ENCODE measurements around the gene KRT84.

DNA sequence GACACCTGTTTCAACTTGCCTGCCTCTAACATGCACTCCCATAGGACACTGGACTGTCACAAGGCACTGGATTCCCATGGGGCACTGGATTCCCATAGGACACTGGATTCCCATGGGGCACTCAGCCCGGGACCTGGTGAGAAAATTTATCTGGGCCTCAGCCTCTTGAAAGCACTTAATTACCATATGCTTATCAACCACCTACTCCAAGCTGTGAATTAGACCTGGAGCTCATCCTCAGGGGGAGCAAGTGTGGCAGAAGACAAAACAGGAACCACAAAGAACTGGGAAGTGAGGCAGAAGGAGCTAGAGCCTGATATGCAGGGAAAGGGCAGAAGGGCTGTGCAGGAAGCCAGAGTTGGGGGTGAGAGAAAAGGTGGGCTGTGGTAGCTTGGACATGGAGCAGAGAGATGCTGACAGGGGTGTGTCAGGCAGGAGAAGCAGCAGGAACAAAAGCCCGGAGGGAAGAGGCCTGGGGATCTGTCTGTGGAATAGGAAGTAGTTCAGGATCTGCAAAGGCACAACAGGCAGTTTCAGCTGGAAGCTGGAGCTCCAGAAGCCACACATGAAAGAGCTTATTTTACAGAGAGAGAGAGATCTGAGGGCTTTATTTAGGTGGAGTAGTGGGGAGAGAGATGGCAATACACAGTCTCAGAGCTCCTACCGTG, 17.6 kb upstream of the KRT84 start:
- TF ChIP-seq, protein P1, sequence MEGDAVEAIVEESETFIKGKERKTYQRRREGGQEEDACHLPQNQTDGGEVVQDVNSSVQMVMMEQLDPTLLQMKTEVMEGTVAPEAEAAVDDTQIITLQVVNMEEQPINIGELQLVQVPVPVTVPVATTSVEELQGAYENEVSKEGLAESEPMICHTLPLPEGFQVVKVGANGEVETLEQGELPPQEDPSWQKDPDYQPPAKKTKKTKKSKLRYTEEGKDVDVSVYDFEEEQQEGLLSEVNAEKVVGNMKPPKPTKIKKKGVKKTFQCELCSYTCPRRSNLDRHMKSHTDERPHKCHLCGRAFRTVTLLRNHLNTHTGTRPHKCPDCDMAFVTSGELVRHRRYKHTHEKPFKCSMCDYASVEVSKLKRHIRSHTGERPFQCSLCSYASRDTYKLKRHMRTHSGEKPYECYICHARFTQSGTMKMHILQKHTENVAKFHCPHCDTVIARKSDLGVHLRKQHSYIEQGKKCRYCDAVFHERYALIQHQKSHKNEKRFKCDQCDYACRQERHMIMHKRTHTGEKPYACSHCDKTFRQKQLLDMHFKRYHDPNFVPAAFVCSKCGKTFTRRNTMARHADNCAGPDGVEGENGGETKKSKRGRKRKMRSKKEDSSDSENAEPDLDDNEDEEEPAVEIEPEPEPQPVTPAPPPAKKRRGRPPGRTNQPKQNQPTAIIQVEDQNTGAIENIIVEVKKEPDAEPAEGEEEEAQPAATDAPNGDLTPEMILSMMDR (tag by site-specific recombination; IDR thresholded peaks at IDR 0.05), result no peak
- TF ChIP-seq ZNF398 (tag by site-specific recombination; IDR thresholded peaks at IDR 0.05) (no peak), ZNF19 (tag by site-specific recombination; IDR thresholded peaks at IDR 0.05; ENCODE audit: low read depth) (no peak), ZNF112 (tag by site-specific recombination; IDR thresholded peaks at IDR 0.05) (no peak), ZNF292 (tag by site-specific recombination; IDR thresholded peaks at IDR 0.05; ENCODE audit: borderline replicate concordance, low read depth) (no peak), ZNF777 (tag by site-specific recombination; IDR thresholded peaks at IDR 0.05; ENCODE audit: borderline replicate concordance) (no peak), ZSCAN23 (tag by site-specific recombination; IDR thresholded peaks at IDR 0.05) (no peak), ZNF121 (tag by site-specific recombination; IDR thresholded peaks at IDR 0.05) (no peak), ZSCAN4 (tag by site-specific recombination; IDR thresholded peaks at IDR 0.05) (no peak), ATF2 (tag by site-specific recombination; IDR thresholded peaks at IDR 0.05; ENCODE audit: low read depth) (no peak)
- TF ChIP-seq, protein P2, sequence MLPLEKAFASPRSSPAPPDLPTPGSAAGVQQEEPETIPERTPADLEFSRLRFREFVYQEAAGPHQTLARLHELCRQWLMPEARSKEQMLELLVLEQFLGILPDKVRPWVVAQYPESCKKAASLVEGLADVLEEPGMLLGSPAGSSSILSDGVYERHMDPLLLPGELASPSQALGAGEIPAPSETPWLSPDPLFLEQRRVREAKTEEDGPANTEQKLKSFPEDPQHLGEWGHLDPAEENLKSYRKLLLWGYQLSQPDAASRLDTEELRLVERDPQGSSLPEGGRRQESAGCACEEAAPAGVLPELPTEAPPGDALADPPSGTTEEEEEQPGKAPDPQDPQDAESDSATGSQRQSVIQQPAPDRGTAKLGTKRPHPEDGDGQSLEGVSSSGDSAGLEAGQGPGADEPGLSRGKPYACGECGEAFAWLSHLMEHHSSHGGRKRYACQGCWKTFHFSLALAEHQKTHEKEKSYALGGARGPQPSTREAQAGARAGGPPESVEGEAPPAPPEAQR (tag by site-specific recombination; IDR thresholded peaks at IDR 0.05), result no peak

Data from HEK293 (cell line).